ENCODE measurements around the gene BTRC.
"Not testable (repeated sequence)": the region's sequence is repeated elsewhere in the genome, so short reads cannot be mapped to it uniquely, and the experiment has no call there.

BTRC gene

GRCh38 chr10:101360090-101360489 is 6.1 kb downstream of the BTRC start:
- H3K27me3 ChIP-seq (ENCODE audit: control insufficient read depth in 2 of 2, insufficient read depth in 2 of 2, low read length in 2 of 2); H3K4me3 ChIP-seq (ENCODE audit: low read length in 2 of 2); H3K27ac ChIP-seq (ENCODE audit: low read depth in 2 of 2, low read length in 2 of 2); H3K9me3 ChIP-seq (ENCODE audit: control insufficient read depth in 2 of 2, low read length in 2 of 2); H3K9ac ChIP-seq (ENCODE audit: low read depth in 1 of 2, low read length in 2 of 2); H3K36me3 ChIP-seq (ENCODE audit: control insufficient read depth in 2 of 2, insufficient read depth in 2 of 2, low read length in 2 of 2); H3K4me1 ChIP-seq (ENCODE audit: control insufficient read depth in 2 of 2, insufficient read depth in 2 of 2, low read length in 2 of 2): not testable (repeated sequence)

GRCh38 chr10:101360841-101361240 is 6.9 kb downstream of the BTRC start:
- not testable (repeated sequence) for H3K4me1 ChIP-seq (ENCODE audit: control insufficient read depth in 2 of 2, insufficient read depth in 2 of 2, low read length in 2 of 2); H3K9me3 ChIP-seq (ENCODE audit: control insufficient read depth in 2 of 2, low read length in 2 of 2); H3K4me3 ChIP-seq (ENCODE audit: low read length in 2 of 2); H3K27ac ChIP-seq (ENCODE audit: low read depth in 2 of 2, low read length in 2 of 2); H3K9ac ChIP-seq (ENCODE audit: low read depth in 1 of 2, low read length in 2 of 2); H3K36me3 ChIP-seq (ENCODE audit: control insufficient read depth in 2 of 2, insufficient read depth in 2 of 2, low read length in 2 of 2); H3K27me3 ChIP-seq (ENCODE audit: control insufficient read depth in 2 of 2, insufficient read depth in 2 of 2, low read length in 2 of 2)

GRCh38 chr10:101363850-101364400 is 10.0 kb downstream of the BTRC start:
- H3K4me1 ChIP-seq (ENCODE audit: control insufficient read depth in 2 of 2, insufficient read depth in 2 of 2, low read length in 2 of 2), result no peaks in the 10 kb centered on the region
- no peak overlapping the region for H3K27ac ChIP-seq (ENCODE audit: low read depth in 2 of 2, low read length in 2 of 2)
- peaks cover 0 to 3% of the 10 kb centered on the region in 2 donors for H3K36me3 ChIP-seq (ENCODE audit: control insufficient read depth in 2 of 2, insufficient read depth in 2 of 2, low read length in 2 of 2)
- no peak overlapping the region for H3K9ac ChIP-seq (ENCODE audit: low read depth in 1 of 2, low read length in 2 of 2)
- no peaks in the 10 kb centered on the region for H3K27me3 ChIP-seq (ENCODE audit: control insufficient read depth in 2 of 2, insufficient read depth in 2 of 2, low read length in 2 of 2)
- H3K4me3 ChIP-seq (ENCODE audit: low read length in 2 of 2), result no peak overlapping the region
- no peaks in the 10 kb centered on the region for H3K9me3 ChIP-seq (ENCODE audit: control insufficient read depth in 2 of 2, low read length in 2 of 2)

GRCh38 chr10:101364721-101365120 is 10.8 kb downstream of the BTRC start:
- H3K9ac ChIP-seq (ENCODE audit: low read depth in 1 of 2, low read length in 2 of 2), result no peak overlapping the region
- no peak overlapping the region for H3K27ac ChIP-seq (ENCODE audit: low read depth in 2 of 2, low read length in 2 of 2)

GRCh38 chr10:101367569-101368453 is 13.8 kb downstream of the BTRC start:
- no peak overlapping the region for H3K9ac ChIP-seq (ENCODE audit: low read depth in 1 of 2, low read length in 2 of 2)
- H3K36me3 ChIP-seq (ENCODE audit: control insufficient read depth in 2 of 2, insufficient read depth in 2 of 2, low read length in 2 of 2), result peaks cover 0 to 3% of the 10 kb centered on the region in 2 donors
- no peaks in the 10 kb centered on the region for H3K4me1 ChIP-seq (ENCODE audit: control insufficient read depth in 2 of 2, insufficient read depth in 2 of 2, low read length in 2 of 2)
- no peaks in the 10 kb centered on the region for H3K9me3 ChIP-seq (ENCODE audit: control insufficient read depth in 2 of 2, low read length in 2 of 2)
- no peak overlapping the region for H3K4me3 ChIP-seq (ENCODE audit: low read length in 2 of 2)
- no peaks in the 10 kb centered on the region for H3K27me3 ChIP-seq (ENCODE audit: control insufficient read depth in 2 of 2, insufficient read depth in 2 of 2, low read length in 2 of 2)
- no peak overlapping the region for H3K27ac ChIP-seq (ENCODE audit: low read depth in 2 of 2, low read length in 2 of 2)

More at GRCh38 chr10:101364721-101365120, 10.8 kb downstream of the BTRC start:
- Histone ChIP-seq H3K4me1 (ENCODE audit: control insufficient read depth in 2 of 2, insufficient read depth in 2 of 2, low read length in 2 of 2) (no peaks in the 10 kb centered on the region), H3K9me3 (ENCODE audit: control insufficient read depth in 2 of 2, low read length in 2 of 2) (no peaks in the 10 kb centered on the region), H3K4me3 (ENCODE audit: low read length in 2 of 2) (no peak overlapping the region), H3K36me3 (ENCODE audit: control insufficient read depth in 2 of 2, insufficient read depth in 2 of 2, low read length in 2 of 2) (peaks cover 0 to 3% of the 10 kb centered on the region in 2 donors), H3K27me3 (ENCODE audit: control insufficient read depth in 2 of 2, insufficient read depth in 2 of 2, low read length in 2 of 2) (no peaks in the 10 kb centered on the region)

GRCh38 chr10:101373063-101373462 is 19.1 kb downstream of the BTRC start:
- no peaks in the 10 kb centered on the region for H3K4me1 ChIP-seq (ENCODE audit: control insufficient read depth in 2 of 2, insufficient read depth in 2 of 2, low read length in 2 of 2)
- no peak overlapping the region for H3K27ac ChIP-seq (ENCODE audit: low read depth in 2 of 2, low read length in 2 of 2)
- H3K27me3 ChIP-seq (ENCODE audit: control insufficient read depth in 2 of 2, insufficient read depth in 2 of 2, low read length in 2 of 2), result no peaks in the 10 kb centered on the region
- no peak overlapping the region for H3K4me3 ChIP-seq (ENCODE audit: low read length in 2 of 2)
- H3K9ac ChIP-seq (ENCODE audit: low read depth in 1 of 2, low read length in 2 of 2), result no peak overlapping the region
- no peaks in the 10 kb centered on the region for H3K9me3 ChIP-seq (ENCODE audit: control insufficient read depth in 2 of 2, low read length in 2 of 2)
- no peaks in the 10 kb centered on the region for H3K36me3 ChIP-seq (ENCODE audit: control insufficient read depth in 2 of 2, insufficient read depth in 2 of 2, low read length in 2 of 2)

- not testable (repeated sequence) for H3K9me3 ChIP-seq (ENCODE audit: control insufficient read depth in 2 of 2, low read length in 2 of 2); H3K36me3 ChIP-seq (ENCODE audit: control insufficient read depth in 2 of 2, insufficient read depth in 2 of 2, low read length in 2 of 2); H3K4me1 ChIP-seq (ENCODE audit: control insufficient read depth in 2 of 2, insufficient read depth in 2 of 2, low read length in 2 of 2); H3K27ac ChIP-seq (ENCODE audit: low read depth in 2 of 2, low read length in 2 of 2); H3K4me3 ChIP-seq (ENCODE audit: low read length in 2 of 2); H3K9ac ChIP-seq (ENCODE audit: low read depth in 1 of 2, low read length in 2 of 2); H3K27me3 ChIP-seq (ENCODE audit: control insufficient read depth in 2 of 2, insufficient read depth in 2 of 2, low read length in 2 of 2)
Measured at GRCh38 chr10:101373993-101374392, 20.0 kb downstream of the BTRC start.

- no peaks in the 10 kb centered on the region for H3K4me1 ChIP-seq (ENCODE audit: control insufficient read depth in 2 of 2, insufficient read depth in 2 of 2, low read length in 2 of 2)
- H3K9me3 ChIP-seq (ENCODE audit: control insufficient read depth in 2 of 2, low read length in 2 of 2), result no peaks in the 10 kb centered on the region
- no peak overlapping the region for H3K27ac ChIP-seq (ENCODE audit: low read depth in 2 of 2, low read length in 2 of 2)
- no peak overlapping the region for H3K9ac ChIP-seq (ENCODE audit: low read depth in 1 of 2, low read length in 2 of 2)
- no peaks in the 10 kb centered on the region for H3K36me3 ChIP-seq (ENCODE audit: control insufficient read depth in 2 of 2, insufficient read depth in 2 of 2, low read length in 2 of 2)
- no peak overlapping the region for H3K4me3 ChIP-seq (ENCODE audit: low read length in 2 of 2)
- H3K27me3 ChIP-seq (ENCODE audit: control insufficient read depth in 2 of 2, insufficient read depth in 2 of 2, low read length in 2 of 2), result no peaks in the 10 kb centered on the region
Measured at GRCh38 chr10:101375076-101375475, 21.1 kb downstream of the BTRC start.

- Histone ChIP-seq H3K27ac (ENCODE audit: low read depth in 2 of 2, low read length in 2 of 2) (no peak overlapping the region), H3K9me3 (ENCODE audit: control insufficient read depth in 2 of 2, low read length in 2 of 2) (no peaks in the 10 kb centered on the region), H3K27me3 (ENCODE audit: control insufficient read depth in 2 of 2, insufficient read depth in 2 of 2, low read length in 2 of 2) (no peaks in the 10 kb centered on the region), H3K9ac (ENCODE audit: low read depth in 1 of 2, low read length in 2 of 2) (no peak overlapping the region), H3K4me1 (ENCODE audit: control insufficient read depth in 2 of 2, insufficient read depth in 2 of 2, low read length in 2 of 2) (no peaks in the 10 kb centered on the region), H3K4me3 (ENCODE audit: low read length in 2 of 2) (no peak overlapping the region), H3K36me3 (ENCODE audit: control insufficient read depth in 2 of 2, insufficient read depth in 2 of 2, low read length in 2 of 2) (no peaks in the 10 kb centered on the region)
Measured at GRCh38 chr10:101379663-101380352, 25.8 kb downstream of the BTRC start.

- Histone ChIP-seq H3K9ac (ENCODE audit: low read depth in 1 of 2, low read length in 2 of 2) (no peak overlapping the region), H3K36me3 (ENCODE audit: control insufficient read depth in 2 of 2, insufficient read depth in 2 of 2, low read length in 2 of 2) (no peaks in the 10 kb centered on the region), H3K4me1 (ENCODE audit: control insufficient read depth in 2 of 2, insufficient read depth in 2 of 2, low read length in 2 of 2) (no peaks in the 10 kb centered on the region), H3K27ac (ENCODE audit: low read depth in 2 of 2, low read length in 2 of 2) (no peak overlapping the region), H3K27me3 (ENCODE audit: control insufficient read depth in 2 of 2, insufficient read depth in 2 of 2, low read length in 2 of 2) (no peaks in the 10 kb centered on the region), H3K9me3 (ENCODE audit: control insufficient read depth in 2 of 2, low read length in 2 of 2) (no peaks in the 10 kb centered on the region), H3K4me3 (ENCODE audit: low read length in 2 of 2) (no peak overlapping the region)
Measured at GRCh38 chr10:101380353-101381017, 26.5 kb downstream of the BTRC start.

Measured in mucosa of rectum (tissue), 2 donors.